ENCODE data around the gene FCER2.

- TF ChIP-seq CTCF (IDR thresholded peaks at IDR 0.05) (no peak), ZFX (IDR thresholded peaks at IDR 0.05; ENCODE audit: borderline replicate concordance) (no peak)
Measured at GRCh38 chr19:7665076-7665475, 36.9 kb downstream of the FCER2 start.

Measured in 22Rv1 (cell line).